B cell (primary cell): ENCODE measurements around the gene COASY. TPM values are rescaled to one million over a fixed set of nuclear protein-coding genes. Genes with fewer than 3 reads are reported as not detected.

ENCODE experiments used
- ATAC-seq: fragments of 200-7000 bp; cut with Tn5 transposase; one replicate; pipeline ENCODE4 v1.10.0; 2021; ENCODE audit warnings: low read depth, mild to moderate bottlenecking, moderate number of reproducible peaks, moderate library complexity
- CTCF ChIA-PET: fragments of 350-600 bp; sonication (Branson Sonifier 250); formaldehyde crosslinking; loops from one replicate; lab custom pipeline; 2021; ENCODE audit warnings: antibody characterized with exemption, inconsistent platforms; lab: Charles Lee
- POLR2A ChIA-PET: fragments of 350-600 bp; sonication (Branson Sonifier 250); formaldehyde crosslinking; loops from one replicate; lab custom pipeline; 2021; ENCODE audit warnings: antibody characterized with exemption; lab: Charles Lee
- DNase-seq: peaks from one replicate; pipeline ENCODE4 v3.0.0; 2013
- H2AFZ ChIP-seq: 2 replicates; pipeline ENCODE4 v1.6.1; 2012; ENCODE audit warnings: mild to moderate bottlenecking, low read depth, low read length; ENCODE audit not compliant: insufficient read depth, poor library complexity, severe bottlenecking
- H3K27ac ChIP-seq, 2 donors: 1 replicate in 1 of 2; 2 replicates in 1 of 2; pipeline ENCODE4 v1.5.1; 2012 to 2013; ENCODE audit warnings: low read length in 2 of 2, mild to moderate bottlenecking in 2 of 2, moderate library complexity in 1 of 2
- H3K27me3 ChIP-seq, 4 experiments: fragments of 200-600 bp in 1 of 4; sonication (generic) in 1 of 4; replicated peaks in 1 of 4; 1 replicate in 2 of 4; 2 replicates in 2 of 4; pipeline versions ENCODE4 v1.6.1 to v1.7.0; 2013 to 2016; ENCODE audit warnings: low read length in 3 of 4, mild to moderate bottlenecking in 2 of 4, mixed read lengths in 1 of 4, moderate library complexity in 1 of 4; ENCODE audit not compliant: insufficient read depth in 4 of 4, control insufficient read depth in 3 of 4; ENCODE audit errors: control extremely low read depth in 1 of 4
- H3K36me3 ChIP-seq, 2 experiments: replicated peaks in 1 of 2; 1 replicate in 1 of 2; 2 replicates in 1 of 2; pipeline versions ENCODE4 v1.6.1 to v1.7.1; 2013; ENCODE audit warnings: low read length in 1 of 2; ENCODE audit not compliant: insufficient read depth in 2 of 2, control insufficient read depth in 1 of 2; ENCODE audit errors: control extremely low read depth in 1 of 2, extremely low read depth in 1 of 2
- H3K4me1 ChIP-seq, 2 donors: fragments of 200-600 bp in 1 of 2; sonication (generic) in 1 of 2; 1 replicate in 1 of 2; 2 replicates in 1 of 2; pipeline versions ENCODE4 v1.5.1 to v1.6.1; 2013 to 2017; ENCODE audit warnings: low read length in 2 of 2; ENCODE audit not compliant: control insufficient read depth in 2 of 2, insufficient read depth in 2 of 2
- H3K4me2 ChIP-seq: replicated peaks from 2 replicates; pipeline ENCODE3; 2012; ENCODE audit warnings: mild to moderate bottlenecking, low read depth, low read length; ENCODE audit not compliant: poor library complexity, severe bottlenecking
- H3K4me3 ChIP-seq, 5 experiments: fragments of 200-600 bp in 1 of 5; sonication (generic) in 1 of 5; 1 replicate in 3 of 5; 2 replicates in 2 of 5; pipeline versions ENCODE4 v1.5.1 to v1.7.0; 2011 to 2016; ENCODE audit warnings: low read length in 4 of 5, mild to moderate bottlenecking in 4 of 5, low read depth in 2 of 5, control low read depth in 1 of 5, moderate library complexity in 1 of 5; ENCODE audit not compliant: insufficient read depth in 1 of 5; ENCODE audit errors: control extremely low read depth in 1 of 5, extremely low read depth in 1 of 5
- H3K79me2 ChIP-seq: fragments of 200-600 bp; sonication (generic); one replicate; pipeline ENCODE4 v1.6.0; 2016; ENCODE audit warnings: low read length; ENCODE audit not compliant: control insufficient read depth, insufficient read depth
- H3K9ac ChIP-seq: fragments of 200-600 bp; sonication (generic); 2 replicates; pipeline ENCODE4 v1.6.1; 2017; ENCODE audit warnings: mild to moderate bottlenecking, low read length, moderate library complexity
- H3K9me3 ChIP-seq, 3 donors: one replicate each; pipeline versions ENCODE4 v1.6.1 to v1.7.1; 2013; ENCODE audit warnings: low read length in 2 of 3; ENCODE audit not compliant: control insufficient read depth in 2 of 3, insufficient read depth in 1 of 3; ENCODE audit errors: control extremely low read depth in 1 of 3
- H4K20me1 ChIP-seq: 2 replicates; pipeline ENCODE4 v1.6.0; 2012; ENCODE audit warnings: mild to moderate bottlenecking, low read length; ENCODE audit not compliant: insufficient read depth, control insufficient read depth, poor library complexity, severe bottlenecking
- H3K27ac Mint-ChIP-seq: one replicate; pipeline ENCODE4 v1.8.0; 2021; ENCODE audit warnings: mixed read lengths
- H3K27me3 Mint-ChIP-seq: one replicate; pipeline ENCODE4 v1.8.0; 2021; ENCODE audit warnings: mixed read lengths
- H3K4me1 Mint-ChIP-seq: one replicate; pipeline ENCODE4 v1.8.0; 2021; ENCODE audit warnings: mixed read lengths
- H3K4me3 Mint-ChIP-seq: one replicate; pipeline ENCODE4 v1.8.0; 2021; ENCODE audit warnings: mixed read lengths
- H3K9me3 Mint-ChIP-seq: one replicate; pipeline ENCODE4 v1.8.0; 2022; ENCODE audit warnings: mixed read lengths; ENCODE audit not compliant: insufficient read depth
- EZH2 ChIP-seq: IDR thresholded peaks from 2 replicates; pipeline ENCODE4 v1.6.1; 2012; ENCODE audit warnings: borderline replicate concordance, low read depth, mild to moderate bottlenecking, moderate library complexity, low read length; ENCODE audit not compliant: insufficient read depth, poor library complexity, severe bottlenecking
- WGBS: methylation state at CpG from one replicate; pipeline ENCODE4 v1.1.5; 2013; ENCODE audit warnings: missing lambda C conversion rate; ENCODE audit not compliant: insufficient coverage; 5-methylcytosine and 5-hydroxymethylcytosine counted together
- intact Hi-C: fragments of 100-400 bp; cut with micrococcal nuclease; formaldehyde crosslinking; loops from one replicate; pipeline ENCODE4 v1.10.0; 2022
- polyA plus RNA-seq: library from polyadenylated mRNA; depleted of rRNA; stranded (reverse); fragments of >200 nt; gene quantifications from 2 replicates; pipeline ENCODE4 v1.2.3, GENCODE V29; 2012
- total RNA-seq, 2 donors: library from RNA; stranded (reverse); fragments of 120-200 nt in 1 of 2; gene quantifications; 1 replicate in 1 of 2; 2 replicates in 1 of 2; pipeline versions ENCODE4 v1.2.3 to v1.2.4, GENCODE V29; 2013 to 2022
- TF ChIP-seq, protein P1 (sequence below): fragments of 200-600 bp; IDR thresholded peaks from one replicate; pipeline ENCODE4 v1.8.0; 2022; ENCODE audit warnings: antibody characterized with exemption, mild to moderate bottlenecking

The COASY gene
- total and polyA plus RNA-seq, 2 donors (not counting 1 experiment from before 2014, with no cell fraction given) = 76.6 to 82.3 TPM

DNA sequence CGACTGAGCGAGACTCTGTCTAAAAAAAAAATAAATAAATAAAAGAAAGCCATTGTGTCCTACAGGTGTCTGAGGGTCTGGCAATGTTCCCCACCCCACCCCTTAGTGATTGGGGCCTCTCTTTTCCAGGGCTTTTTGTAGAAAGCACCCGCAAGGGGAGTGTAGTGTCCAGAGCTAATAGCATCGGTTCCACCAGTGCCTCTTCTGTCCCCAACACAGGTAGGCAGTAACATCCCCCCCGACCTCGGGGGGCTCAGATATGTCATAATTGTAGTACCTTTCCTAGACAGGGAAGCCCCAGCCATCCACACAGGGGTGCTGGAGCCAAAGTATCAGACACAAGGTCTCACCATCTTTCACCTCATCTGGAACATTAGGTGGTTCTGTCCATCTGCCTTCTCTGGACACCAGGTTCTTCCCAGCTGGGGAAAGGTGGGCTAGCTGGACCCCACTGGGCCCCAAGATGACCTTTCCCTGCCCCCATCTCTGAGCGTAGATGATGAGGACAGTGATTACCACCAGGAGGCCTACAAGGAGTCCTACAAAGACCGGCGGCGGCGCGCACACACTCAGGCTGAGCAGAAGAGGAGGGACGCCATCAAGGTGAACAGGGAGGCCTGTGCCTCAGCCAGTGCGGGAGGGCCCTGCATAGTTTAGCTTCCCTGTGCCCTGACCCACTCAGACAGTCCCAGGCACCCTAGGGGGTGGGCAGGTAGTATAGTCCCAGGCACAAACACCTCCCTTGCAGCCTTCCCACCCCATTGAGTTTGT is 6.6 kb downstream of the COASY start:
- Mint-ChIP-seq H3K4me3 (peak overlapping the region; percentile 34), H3K4me1 (peaks cover 22% of the 10 kb centered on the region), H3K27ac (peak overlapping the region; percentile 59), H3K27me3 (no peaks in the 10 kb centered on the region), H3K9me3 (no peaks in the 10 kb centered on the region)
- ChIA-PET POLR2A (interaction anchor here (1.6 to 2.4 kb wide), 2 partner anchors 9 to 14 kb away, joined by 18 to 19 read pairs; partner anchors contain the start of gene PSMC3IP), CTCF (interaction anchor here (1.1 to 6.4 kb wide), 4 partner anchors 9 to 40 kb away, joined by 3 to 51 read pairs (median 10); partner anchors contain the start of gene PSMC3IP)
- H3K27ac ChIP-seq = peak overlapping the region in 1 of 2 donors; percentile 4
- no peak overlapping the region for H3K9ac ChIP-seq
- no peaks in the 10 kb centered on the region for H3K27me3 ChIP-seq
- H3K36me3 ChIP-seq = peaks cover 4 to 68% of the 10 kb centered on the region in 2 experiments
- intact Hi-C loops = loop anchor here (5.0 kb wide), 1 partner anchor 109 kb away; the partner anchor contains the start of gene PLEKHH3
- peaks cover 45% of the 10 kb centered on the region for H3K79me2 ChIP-seq
- no peak overlapping the region for H3K4me3 ChIP-seq
- peak overlapping the region; percentile 20 for H3K4me2 ChIP-seq
- DNase-seq (no peak), ATAC-seq (no peak)
- H3K4me1 ChIP-seq = peaks cover 15 to 30% of the 10 kb centered on the region in 2 donors
- TF ChIP-seq, protein P1, sequence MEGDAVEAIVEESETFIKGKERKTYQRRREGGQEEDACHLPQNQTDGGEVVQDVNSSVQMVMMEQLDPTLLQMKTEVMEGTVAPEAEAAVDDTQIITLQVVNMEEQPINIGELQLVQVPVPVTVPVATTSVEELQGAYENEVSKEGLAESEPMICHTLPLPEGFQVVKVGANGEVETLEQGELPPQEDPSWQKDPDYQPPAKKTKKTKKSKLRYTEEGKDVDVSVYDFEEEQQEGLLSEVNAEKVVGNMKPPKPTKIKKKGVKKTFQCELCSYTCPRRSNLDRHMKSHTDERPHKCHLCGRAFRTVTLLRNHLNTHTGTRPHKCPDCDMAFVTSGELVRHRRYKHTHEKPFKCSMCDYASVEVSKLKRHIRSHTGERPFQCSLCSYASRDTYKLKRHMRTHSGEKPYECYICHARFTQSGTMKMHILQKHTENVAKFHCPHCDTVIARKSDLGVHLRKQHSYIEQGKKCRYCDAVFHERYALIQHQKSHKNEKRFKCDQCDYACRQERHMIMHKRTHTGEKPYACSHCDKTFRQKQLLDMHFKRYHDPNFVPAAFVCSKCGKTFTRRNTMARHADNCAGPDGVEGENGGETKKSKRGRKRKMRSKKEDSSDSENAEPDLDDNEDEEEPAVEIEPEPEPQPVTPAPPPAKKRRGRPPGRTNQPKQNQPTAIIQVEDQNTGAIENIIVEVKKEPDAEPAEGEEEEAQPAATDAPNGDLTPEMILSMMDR = no peak
- no peak for TF ChIP-seq EZH2
- no peaks in the 10 kb centered on the region for H3K9me3 ChIP-seq
- H4K20me1 ChIP-seq = peaks cover 13% of the 10 kb centered on the region
- 88% methylated on average over 10 of the region's 14 CpGs for WGBS
- H2AFZ ChIP-seq = no peak overlapping the region
